Measurements from ENCODE around the gene SRBD1.

SRBD1 gene

GRCh38 chr2:45368792-45369191 is 242.3 kb downstream of the SRBD1 start:
- DNase-seq (ENCODE audit: low spot score) = no peak

- no peak for DNase-seq (ENCODE audit: low spot score)
These were observed 249.4 kb downstream of the SRBD1 start for GRCh38 chr2:45361666-45362065.

- DNase-seq (ENCODE audit: low spot score) = no peak
These were observed 256.3 kb downstream of the SRBD1 start for GRCh38 chr2:45354776-45355175.

GRCh38 chr2:45353879-45354278 is 257.2 kb downstream of the SRBD1 start:
- no peak for DNase-seq (ENCODE audit: low spot score)

- DNase-seq (ENCODE audit: low spot score) = no peak
These were observed 258.6 kb downstream of the SRBD1 start for GRCh38 chr2:45352506-45352905.

GRCh38 chr2:45345331-45346234 is 265.5 kb downstream of the SRBD1 start:
- DNase-seq (ENCODE audit: low spot score) = no peak

GRCh38 chr2:45344502-45344901 is 266.6 kb downstream of the SRBD1 start:
- DNase-seq (ENCODE audit: low spot score) = no peak

GRCh38 chr2:45344071-45344470 is 267.0 kb downstream of the SRBD1 start:
- DNase-seq (ENCODE audit: low spot score) = no peak

GRCh38 chr2:45343251-45344017 is 267.6 kb downstream of the SRBD1 start:
- no peak for DNase-seq (ENCODE audit: low spot score)

- no peak for DNase-seq (ENCODE audit: low spot score)
These were observed 270.7 kb downstream of the SRBD1 start for GRCh38 chr2:45340318-45340717.

- no peak for DNase-seq (ENCODE audit: low spot score)
These were observed 271.8 kb downstream of the SRBD1 start for GRCh38 chr2:45339253-45339652.
